GM19395 (cell line): Measurements from ENCODE around the gene MYEF2.

ENCODE experiments used
- ATAC-seq: cut with Tn5 transposase; IDR thresholded peaks from one replicate; pipeline ENCODE4 v1.9.1; 2021; ENCODE audit warnings: mild to moderate bottlenecking, moderate library complexity; ENCODE audit not compliant: unreplicated experiment

The MYEF2 gene

DNA sequence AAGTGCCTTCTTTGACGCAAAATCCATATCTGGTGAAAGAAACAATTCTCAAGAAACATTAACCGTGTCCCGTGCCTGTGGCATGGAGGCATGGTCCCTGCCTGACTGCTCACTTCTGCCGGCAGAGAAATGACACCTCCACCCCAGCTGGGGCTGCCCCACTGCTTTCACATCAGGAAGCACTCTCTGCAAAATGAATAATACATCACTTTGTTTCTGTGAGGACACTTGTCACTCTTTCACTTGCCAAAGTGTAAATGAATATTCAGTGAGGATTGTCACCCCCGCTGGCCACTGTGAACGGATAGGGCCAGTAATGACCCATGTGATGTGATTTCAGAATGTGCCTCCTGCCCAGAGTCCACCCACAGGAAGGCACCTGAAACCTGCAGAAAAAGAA lies 88.4 kb downstream of the MYEF2 start:
- ATAC-seq: no peak

DNA sequence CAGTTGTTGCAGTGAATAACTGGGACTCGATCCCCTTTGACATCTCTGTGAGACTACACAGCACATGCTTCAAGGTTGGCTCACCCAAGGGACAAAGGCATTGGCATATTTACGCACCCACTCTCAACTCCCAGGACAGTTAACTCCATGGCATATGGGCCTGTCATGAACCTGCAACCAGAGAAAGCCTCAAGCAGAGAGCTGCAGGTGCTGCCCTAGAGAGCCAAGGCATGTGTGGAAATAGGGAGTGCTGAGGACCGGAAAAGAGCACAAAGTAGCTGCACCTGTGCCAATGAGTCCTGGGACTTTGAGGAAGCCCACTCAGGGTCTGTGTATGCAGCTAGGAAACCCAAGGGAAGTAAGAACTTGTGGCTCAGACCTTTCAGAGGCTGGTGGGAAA lies 90.3 kb downstream of the MYEF2 start:
- ATAC-seq: no peak

DNA sequence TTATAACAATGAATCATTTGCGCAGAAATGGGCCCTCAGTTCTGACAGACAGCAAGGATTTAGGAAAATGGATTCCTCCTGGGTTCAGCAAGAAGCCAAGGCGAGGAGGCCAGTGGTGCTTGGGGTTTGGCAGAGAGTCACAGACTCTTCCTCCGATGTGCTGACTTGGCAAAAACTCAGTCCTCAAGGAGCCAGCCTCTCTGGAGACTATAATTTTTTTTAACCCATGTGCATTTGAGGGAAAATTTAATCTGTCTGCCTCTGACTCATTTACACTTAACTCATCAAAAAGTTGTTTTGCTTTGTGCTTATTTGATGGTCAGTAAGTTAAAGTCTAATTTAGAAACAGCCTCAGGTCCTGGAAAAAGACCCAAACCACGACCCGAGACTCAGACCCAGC lies 91.5 kb downstream of the MYEF2 start:
- no peak for ATAC-seq

DNA sequence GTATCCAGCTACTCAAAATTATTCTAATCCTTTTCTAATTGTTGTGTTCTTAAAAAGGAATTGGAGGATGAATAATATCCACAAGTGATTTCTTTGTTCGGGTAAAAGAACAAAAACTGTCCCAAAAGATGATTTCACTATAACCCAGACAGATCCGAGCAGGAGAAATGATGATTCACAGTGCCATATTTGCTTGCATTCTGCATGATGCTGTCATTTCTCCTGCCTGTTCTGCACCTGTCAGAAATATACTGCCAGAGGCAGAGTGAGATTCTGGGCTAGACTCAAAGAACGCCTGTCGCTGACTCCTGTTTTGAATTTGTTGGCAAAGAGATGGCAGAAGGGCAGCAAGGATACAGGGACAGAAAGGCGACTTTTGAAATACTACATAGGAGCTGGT lies 92.0 kb downstream of the MYEF2 start:
- ATAC-seq: no peak

DNA sequence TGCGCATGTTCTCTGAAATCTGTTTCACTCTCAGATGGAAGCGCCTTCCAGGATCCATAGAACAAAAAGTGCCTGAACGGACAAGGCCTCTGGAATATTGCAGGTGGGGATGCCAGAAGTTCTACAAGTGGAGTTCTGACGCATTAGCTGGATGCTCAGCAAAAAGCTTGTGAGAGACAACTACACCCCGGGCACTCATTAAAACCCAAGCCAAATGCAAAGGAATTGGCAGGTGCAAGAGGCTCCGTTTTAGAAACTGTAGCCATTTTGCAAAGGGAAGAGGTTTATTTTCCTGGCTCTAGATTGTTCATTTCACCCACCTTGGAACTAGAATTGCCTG lies 92.5 kb downstream of the MYEF2 start:
- ATAC-seq: no peak

DNA sequence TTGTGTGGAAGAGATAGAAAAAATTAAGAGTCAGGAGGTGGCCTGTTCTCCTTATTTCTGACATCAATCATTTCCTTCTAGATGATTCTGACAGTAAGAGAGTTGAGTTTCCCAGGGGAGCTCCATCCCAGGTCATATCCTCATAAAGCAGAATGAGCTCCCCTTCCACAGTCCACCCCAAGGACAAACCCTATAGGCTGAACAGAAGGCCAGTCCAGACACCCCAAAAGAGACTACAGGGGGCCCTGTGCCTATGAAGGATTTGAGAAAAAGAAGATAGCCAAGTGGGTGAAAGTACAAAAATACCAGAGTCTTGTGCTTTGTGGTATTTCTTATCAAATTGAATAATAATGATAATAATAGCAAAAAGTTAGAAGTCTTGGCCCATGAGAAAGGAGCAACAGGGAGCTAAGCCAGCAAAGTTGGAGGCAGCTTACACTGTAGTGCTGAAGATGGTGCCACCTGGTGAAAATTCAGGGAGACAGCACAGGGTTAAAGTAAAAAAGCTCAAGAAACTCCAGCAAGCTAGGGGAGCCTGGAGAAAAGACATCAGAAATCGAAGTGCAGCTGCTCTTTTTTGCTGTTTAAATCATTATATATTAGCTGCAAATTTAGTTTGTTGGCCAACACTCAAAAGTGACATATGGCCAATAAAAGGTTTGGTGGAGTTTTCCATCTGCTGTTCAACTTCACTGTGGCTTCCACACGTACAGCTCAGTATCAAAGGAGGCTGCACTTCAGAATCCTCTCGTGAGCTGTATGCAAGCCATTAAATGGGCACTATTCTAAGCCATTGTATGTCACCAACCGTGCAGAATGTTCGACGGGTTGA lies 93.1 kb downstream of the MYEF2 start:
- ATAC-seq: peak; percentile 70
